Ishikawa (cell line): ENCODE measurements around the gene POC1B.
A peak's percentile ranks its signal among the peaks of the same experiment; 100 is the strongest.

Experiments
- CEBPB ChIP-seq: IDR thresholded peaks from 2 replicates; pipeline ENCODE4 v1.6.1; 2012
- CREB1 ChIP-seq: IDR thresholded peaks from 2 replicates; pipeline ENCODE4 v1.6.1; 2012; ENCODE audit warnings: low read depth
- EGR1 ChIP-seq: IDR thresholded peaks from 2 replicates; pipeline ENCODE4 v1.6.1; 2012
- EP300 ChIP-seq: IDR thresholded peaks from 2 replicates; pipeline ENCODE4 v1.6.1; 2012; ENCODE audit warnings: borderline replicate concordance
- FOXM1 ChIP-seq: IDR thresholded peaks from 2 replicates; pipeline ENCODE4 v1.6.1; 2012; ENCODE audit warnings: low read depth, borderline replicate concordance
- MAX ChIP-seq: IDR thresholded peaks from 2 replicates; pipeline ENCODE4 v1.6.1; 2012
- NFIC ChIP-seq: IDR thresholded peaks from 2 replicates; pipeline ENCODE4 v1.6.1; 2012
- RAD21 ChIP-seq: IDR thresholded peaks from 2 replicates; pipeline ENCODE4 v1.6.1; 2012; ENCODE audit warnings: low read depth
- REST ChIP-seq: IDR thresholded peaks from 2 replicates; pipeline ENCODE4 v1.6.1; 2012; ENCODE audit warnings: low read depth, mild to moderate bottlenecking
- TAF1 ChIP-seq: IDR thresholded peaks from 2 replicates; pipeline ENCODE4 v1.6.1; 2012; ENCODE audit warnings: low read depth, mild to moderate bottlenecking
- TCF12 ChIP-seq: IDR thresholded peaks from 2 replicates; pipeline ENCODE4 v1.6.1; 2012; ENCODE audit warnings: low read depth
- TEAD4 ChIP-seq: IDR thresholded peaks from 2 replicates; pipeline ENCODE4 v1.6.1; 2012
- USF1 ChIP-seq: IDR thresholded peaks from 2 replicates; pipeline ENCODE4 v1.6.1; 2012
- YY1 ChIP-seq: IDR thresholded peaks from 2 replicates; pipeline ENCODE4 v1.6.1; 2012; ENCODE audit warnings: low read depth
- ZBTB7A ChIP-seq: IDR thresholded peaks from 2 replicates; pipeline ENCODE4 v1.6.1; 2012; ENCODE audit warnings: low read depth

Gene POC1B

GRCh38 chr12:89414851-89415250 is 111.0 kb downstream of the POC1B start:
- TF ChIP-seq MAX (no peak), CEBPB (peak; percentile 63), FOXM1 (no peak), EGR1 (no peak), TCF12 (no peak), CREB1 (no peak), ZBTB7A (no peak), TAF1 (no peak), RAD21 (no peak), YY1 (no peak), USF1 (no peak), EP300 (no peak), REST (no peak), TEAD4 (peak; percentile 73)

GRCh38 chr12:89414322-89414721 is 111.5 kb downstream of the POC1B start:
- TF ChIP-seq CREB1 = no peak
- no peak for TF ChIP-seq TAF1
- TF ChIP-seq EGR1 = no peak
- no peak for TF ChIP-seq REST
- TF ChIP-seq ZBTB7A = no peak
- peak; percentile 68; the same call in 1 of the 2 replicates for TF ChIP-seq FOXM1
- TF ChIP-seq USF1 = peak; percentile 51; the same call in 1 of the 2 replicates
- no peak; the same call in 1 of the 2 replicates for TF ChIP-seq CEBPB
- peak; percentile 63; the same call in 1 of the 2 replicates for TF ChIP-seq YY1
- peak; percentile 29 for TF ChIP-seq RAD21
- TF ChIP-seq TEAD4 = peak; percentile 59
- peak; percentile 82 for TF ChIP-seq TCF12
- TF ChIP-seq EP300 = peak; percentile 88
- TF ChIP-seq NFIC = peak; percentile 81
- peak; percentile 62; the same call in 1 of the 2 replicates for TF ChIP-seq MAX

- no peak for TF ChIP-seq ZBTB7A
- no peak for TF ChIP-seq EP300
- TF ChIP-seq CREB1 = no peak
- no peak for TF ChIP-seq TEAD4
- no peak for TF ChIP-seq TCF12
- no peak for TF ChIP-seq CEBPB
- no peak for TF ChIP-seq REST
- no peak for TF ChIP-seq FOXM1
- no peak for TF ChIP-seq NFIC
- no peak for TF ChIP-seq MAX
Measured at GRCh38 chr12:89413234-89413633, 112.6 kb downstream of the POC1B start.

GRCh38 chr12:89412665-89413064 is 113.2 kb downstream of the POC1B start:
- no peak for TF ChIP-seq EGR1
- TF ChIP-seq YY1 = no peak
- no peak for TF ChIP-seq FOXM1
- TF ChIP-seq EP300 = no peak
- no peak for TF ChIP-seq CEBPB
- no peak for TF ChIP-seq TEAD4
- TF ChIP-seq MAX = no peak
- no peak for TF ChIP-seq NFIC
- TF ChIP-seq USF1 = no peak
- no peak for TF ChIP-seq REST
- no peak for TF ChIP-seq TAF1
- no peak for TF ChIP-seq CREB1
- TF ChIP-seq RAD21 = no peak
- no peak for TF ChIP-seq TCF12
- no peak for TF ChIP-seq ZBTB7A
